Inflammatory macrophage (primary cell): ENCODE results near the gene C16orf46.

Experiments
- DNase-seq, 2 donors: peaks; one replicate each; pipeline ENCODE4 v3.0.0-alpha.2; 2020 to 2022

C16orf46 gene

GRCh38 chr16:81012974-81013373 lies 64.1 kb downstream of the C16orf46 start:
- no peak for DNase-seq
